Osteocyte (in vitro differentiated cells): ENCODE data around the gene PHF13. TPM values are rescaled to one million over a fixed set of nuclear protein-coding genes. Genes with fewer than 3 reads are reported as not detected.

ENCODE experiments used
- DNase-seq: peaks from one replicate; pipeline ENCODE4 v3.0.0; 2021; ENCODE audit warnings: mixed read lengths; ENCODE audit not compliant: unreplicated experiment; ENCODE audit errors: extremely low spot score
- H3K27ac Mint-ChIP-seq: one replicate; pipeline ENCODE4 v1.8.0; 2021; ENCODE audit warnings: mild to moderate bottlenecking, mixed read lengths; ENCODE audit not compliant: unreplicated experiment
- H3K27me3 Mint-ChIP-seq: one replicate; pipeline ENCODE4 v1.8.0; 2021; ENCODE audit warnings: mixed read lengths; ENCODE audit not compliant: unreplicated experiment
- H3K36me3 Mint-ChIP-seq: one replicate; pipeline ENCODE4 v1.8.0; 2021; ENCODE audit warnings: mixed read lengths; ENCODE audit not compliant: unreplicated experiment
- H3K4me1 Mint-ChIP-seq: one replicate; pipeline ENCODE4 v1.8.0; 2021; ENCODE audit warnings: mixed read lengths; ENCODE audit not compliant: unreplicated experiment
- H3K4me3 Mint-ChIP-seq: one replicate; pipeline ENCODE4 v1.8.0; 2021; ENCODE audit warnings: mild to moderate bottlenecking, moderate library complexity, mixed read lengths; ENCODE audit not compliant: unreplicated experiment
- H3K9me3 Mint-ChIP-seq: one replicate; pipeline ENCODE4 v1.8.0; 2021; ENCODE audit warnings: mixed read lengths; ENCODE audit not compliant: unreplicated experiment
- total RNA-seq: library from RNA; stranded (reverse); gene quantifications from 2 replicates; pipeline ENCODE4 v1.2.1, GENCODE V29; 2021
- TF ChIP-seq, protein P1 (sequence below): fragments of 200-600 bp; sonication (generic); IDR thresholded peaks from 2 replicates; pipeline ENCODE4 v1.5.0; 2021; ENCODE audit warnings: antibody characterized with exemption, mild to moderate bottlenecking, moderate library complexity

Gene PHF13
- total RNA-seq, 1 donor from 2014 or later = 24.0 TPM

DNA sequence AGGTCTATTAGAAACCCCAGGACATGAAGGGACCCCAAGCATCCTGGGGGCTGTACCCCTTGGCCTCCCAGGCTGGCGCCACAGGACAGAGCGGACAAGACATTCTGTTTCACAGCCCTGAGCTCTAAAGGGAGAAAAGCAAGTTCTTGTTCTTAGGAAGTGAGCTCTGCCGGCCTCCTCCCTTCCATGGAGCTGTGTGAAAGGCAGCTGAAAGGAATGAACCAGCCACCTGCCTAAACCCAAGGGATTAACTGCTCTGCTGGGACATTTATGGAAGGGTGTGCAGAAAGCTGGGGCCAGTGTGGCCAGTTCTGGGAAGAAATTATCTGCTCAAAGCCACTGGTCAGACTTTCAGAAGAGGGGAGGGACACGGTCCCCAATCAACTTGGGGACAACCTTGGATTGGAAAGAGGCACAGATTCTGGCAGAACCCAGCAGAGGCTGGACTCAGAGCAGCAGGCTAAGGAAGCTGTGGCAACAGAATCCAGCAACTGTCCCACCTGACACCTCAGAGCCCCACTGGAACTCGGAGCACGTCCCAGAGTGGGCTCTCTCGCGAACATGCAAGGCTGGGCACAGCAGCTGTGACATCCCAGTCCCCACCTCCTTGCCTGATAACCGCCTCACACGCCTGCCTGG lies 13.0 kb upstream of the PHF13 start:
- Mint-ChIP-seq H3K4me3 (peak overlapping the region; percentile 96), H3K27me3 (no peaks in the 10 kb centered on the region), H3K9me3 (no peaks in the 10 kb centered on the region), H3K27ac (peak overlapping the region; percentile 93), H3K4me1 (peaks cover 35% of the 10 kb centered on the region), H3K36me3 (peaks cover 10% of the 10 kb centered on the region)
- TF ChIP-seq, protein P1, sequence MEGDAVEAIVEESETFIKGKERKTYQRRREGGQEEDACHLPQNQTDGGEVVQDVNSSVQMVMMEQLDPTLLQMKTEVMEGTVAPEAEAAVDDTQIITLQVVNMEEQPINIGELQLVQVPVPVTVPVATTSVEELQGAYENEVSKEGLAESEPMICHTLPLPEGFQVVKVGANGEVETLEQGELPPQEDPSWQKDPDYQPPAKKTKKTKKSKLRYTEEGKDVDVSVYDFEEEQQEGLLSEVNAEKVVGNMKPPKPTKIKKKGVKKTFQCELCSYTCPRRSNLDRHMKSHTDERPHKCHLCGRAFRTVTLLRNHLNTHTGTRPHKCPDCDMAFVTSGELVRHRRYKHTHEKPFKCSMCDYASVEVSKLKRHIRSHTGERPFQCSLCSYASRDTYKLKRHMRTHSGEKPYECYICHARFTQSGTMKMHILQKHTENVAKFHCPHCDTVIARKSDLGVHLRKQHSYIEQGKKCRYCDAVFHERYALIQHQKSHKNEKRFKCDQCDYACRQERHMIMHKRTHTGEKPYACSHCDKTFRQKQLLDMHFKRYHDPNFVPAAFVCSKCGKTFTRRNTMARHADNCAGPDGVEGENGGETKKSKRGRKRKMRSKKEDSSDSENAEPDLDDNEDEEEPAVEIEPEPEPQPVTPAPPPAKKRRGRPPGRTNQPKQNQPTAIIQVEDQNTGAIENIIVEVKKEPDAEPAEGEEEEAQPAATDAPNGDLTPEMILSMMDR = no peak
- no peak for DNase-seq

DNA sequence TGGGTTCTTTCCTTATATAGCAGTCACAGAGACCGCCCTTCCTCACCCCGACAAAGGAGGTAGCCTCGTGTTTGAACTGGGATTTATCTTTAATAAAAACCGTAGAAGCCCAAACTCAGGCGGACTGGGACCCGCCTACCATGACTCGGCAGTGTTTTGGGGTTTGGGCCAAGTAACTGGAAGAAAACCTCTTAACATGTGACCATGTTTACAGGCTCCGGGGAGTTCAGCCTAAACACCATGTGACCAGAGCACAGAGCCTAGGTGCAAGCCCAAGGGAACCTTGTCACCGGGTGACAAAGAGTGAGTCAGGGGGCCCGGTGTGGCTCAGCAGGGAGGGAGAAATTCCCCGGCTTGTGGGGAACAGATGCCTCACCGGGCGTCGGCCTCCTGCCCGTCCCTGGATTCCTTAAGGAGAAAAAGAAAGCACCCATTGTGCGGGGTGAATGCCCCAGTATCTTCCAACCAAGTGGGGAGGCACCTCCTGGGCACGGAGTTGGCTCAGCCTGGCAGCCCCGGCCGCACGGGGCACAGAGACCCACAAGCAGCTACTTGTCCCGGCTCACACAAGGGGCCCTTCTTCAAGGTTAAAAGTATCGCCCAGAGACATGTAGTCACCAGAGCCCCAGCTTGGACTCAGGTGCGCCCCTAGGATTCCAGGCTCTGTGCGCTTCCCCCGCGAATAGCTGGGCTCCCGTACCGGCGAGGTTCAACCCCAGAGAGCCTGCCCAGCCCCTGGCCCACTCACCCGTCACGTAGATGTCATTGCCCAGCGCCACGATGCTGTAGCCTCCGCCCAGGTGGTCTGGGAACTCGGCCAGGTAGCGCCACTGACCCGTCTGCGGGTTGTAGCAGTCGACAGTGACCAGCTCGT lies 12.2 kb upstream of the PHF13 start:
- Mint-ChIP-seq H3K36me3 (peaks cover 2% of the 10 kb centered on the region), H3K9me3 (no peaks in the 10 kb centered on the region), H3K4me3 (peak overlapping the region; percentile 96), H3K27me3 (no peaks in the 10 kb centered on the region), H3K27ac (peak overlapping the region; percentile 93), H3K4me1 (peaks cover 34% of the 10 kb centered on the region)
- TF ChIP-seq, protein P1 = no peak
- no peak for DNase-seq

DNA sequence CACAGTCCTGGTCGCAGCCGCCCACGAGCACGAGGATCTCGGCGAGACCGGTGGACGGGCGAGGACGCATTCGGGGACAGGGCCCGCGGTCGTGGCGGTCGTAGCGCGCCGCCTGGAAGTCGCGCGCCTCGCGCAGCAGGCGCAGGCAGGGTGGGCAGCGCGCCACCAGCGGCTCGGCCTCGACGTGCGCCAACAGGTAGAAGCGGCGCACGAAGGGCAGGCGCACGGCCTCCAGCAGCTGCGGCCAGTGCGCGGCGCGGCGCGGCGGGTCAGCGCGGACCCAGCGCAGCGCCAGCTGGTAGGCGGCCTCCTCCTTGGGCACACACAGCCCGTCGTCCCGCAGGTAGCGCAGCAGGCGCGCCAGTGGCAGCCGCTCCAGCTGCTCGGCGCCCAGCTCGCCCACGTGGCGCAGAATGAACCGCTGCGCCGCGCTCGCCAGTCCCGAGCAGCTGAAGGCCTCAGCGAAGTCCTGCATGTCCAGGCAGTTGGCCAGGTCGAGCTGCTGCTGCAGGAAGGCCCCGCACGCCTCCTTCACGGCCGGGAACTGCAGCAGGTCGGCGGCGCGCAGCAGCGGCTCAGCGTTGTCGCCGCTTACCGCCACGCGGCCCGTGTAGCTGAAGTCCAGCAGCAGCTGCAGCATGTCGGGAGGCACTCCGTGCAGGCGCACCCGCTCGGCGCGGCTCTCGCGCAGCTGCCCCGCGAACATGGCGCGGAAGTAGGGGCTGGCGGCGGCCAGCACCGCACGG lies 11.4 kb upstream of the PHF13 start:
- DNase-seq = no peak
- Mint-ChIP-seq H3K36me3 (no peaks in the 10 kb centered on the region), H3K4me3 (peak overlapping the region; percentile 96), H3K4me1 (peaks cover 31% of the 10 kb centered on the region), H3K9me3 (no peaks in the 10 kb centered on the region), H3K27ac (peak overlapping the region; percentile 93), H3K27me3 (no peaks in the 10 kb centered on the region)
- TF ChIP-seq, protein P1 = no peak

DNA sequence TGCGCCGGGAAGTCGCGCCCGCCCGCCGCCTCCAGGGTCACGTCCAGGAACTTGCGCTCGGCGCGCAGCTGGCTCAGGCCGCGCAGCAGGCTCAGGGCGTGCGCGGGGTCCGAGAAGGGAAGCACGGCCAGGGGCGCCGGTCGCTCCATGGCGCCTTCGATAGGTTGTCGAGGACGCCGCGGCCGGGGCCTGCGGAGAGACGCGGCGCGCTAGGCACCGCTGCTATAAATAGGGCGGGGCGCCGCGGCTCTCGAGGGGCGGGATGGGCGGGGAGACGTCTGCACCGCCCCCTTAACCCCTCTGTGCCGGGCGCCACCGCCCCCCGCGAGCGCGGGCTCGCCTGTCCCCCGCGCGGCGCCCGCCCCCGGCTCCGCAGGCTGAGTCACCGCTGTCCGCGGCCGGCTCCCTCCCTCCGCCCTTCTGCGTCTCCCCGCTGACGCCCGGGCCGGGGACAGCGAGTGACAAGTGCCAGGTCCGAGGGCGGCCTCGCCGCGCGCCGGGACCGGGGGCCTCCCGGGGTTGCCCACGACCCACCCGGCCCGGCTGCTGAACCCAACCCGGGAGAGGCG lies 10.8 kb upstream of the PHF13 start, which contains the start of gene KLHL21:
Gene KLHL21 (minus strand): TSS at position 201 of the 569 bp plus-strand sequence. CDS start 52 bp downstream, at position 149.
- peak; percentile 95 for DNase-seq
- Mint-ChIP-seq H3K27me3 (no peaks in the 10 kb centered on the region), H3K27ac (peak within 1 kb of the TSS; percentile 99), H3K4me3 (peak within 1 kb of the TSS; percentile 96), H3K9me3 (no peaks in the 10 kb centered on the region), H3K4me1 (peaks cover 31% of the 10 kb centered on the region), H3K36me3 (no peaks in the 10 kb centered on the region)
- TF ChIP-seq, protein P1 = no peak
